SHP77 (cell line): Measurements from ENCODE around the gene A1BG.
A peak's percentile ranks its signal among the peaks of the same experiment; 100 is the strongest.
"Not testable (repeated sequence)": the region's sequence is repeated elsewhere in the genome, so short reads cannot be mapped to it uniquely, and the experiment has no call there.

Experiments
- DNase-seq, 2 experiments: peaks; one replicate each; lab custom pipeline; 2025; lab: John Stamatoyannopoulos, UW

The A1BG gene

GRCh38 chr19:58385891-58386575, 32.7 kb upstream of the A1BG start:
- DNase-seq = no peak

GRCh38 chr19:58385313-58385890, 32.1 kb upstream of the A1BG start:
- DNase-seq = no peak

GRCh38 chr19:58382997-58383603, 29.8 kb upstream of the A1BG start:
- DNase-seq = no peak

- no peak for DNase-seq
These were observed 28.3 kb upstream of the A1BG start for GRCh38 chr19:58381460-58382212.

- peak; percentile 99 for DNase-seq
These were observed 27.6 kb upstream of the A1BG start, which contains the start of gene ZNF837 for GRCh38 chr19:58380662-58381459. ZNF837 (minus strand) TSS chr19:58381030; CDS start chr19:58369332, 11,698 bp downstream.

- DNase-seq = no peak
These were observed 26.9 kb upstream of the A1BG start for GRCh38 chr19:58380037-58380661.

GRCh38 chr19:58379246-58379645, 26.0 kb upstream of the A1BG start:
- no peak for DNase-seq

GRCh38 chr19:58376724-58377123, 23.4 kb upstream of the A1BG start:
- DNase-seq = not testable (repeated sequence)

GRCh38 chr19:58374200-58374599, 20.9 kb upstream of the A1BG start:
- no peak for DNase-seq

GRCh38 chr19:58372311-58373133, 19.2 kb upstream of the A1BG start:
- DNase-seq = no peak

- no peak for DNase-seq
These were observed 15.5 kb upstream of the A1BG start for GRCh38 chr19:58368561-58369360.

- DNase-seq = no peak
These were observed 14.6 kb upstream of the A1BG start for GRCh38 chr19:58367698-58368454.

- DNase-seq = no peak
These were observed 13.5 kb upstream of the A1BG start for GRCh38 chr19:58366585-58367430.

GRCh38 chr19:58364146-58364545, 10.9 kb upstream of the A1BG start:
- DNase-seq = no peak

GRCh38 chr19:58362272-58362994, 9.1 kb upstream of the A1BG start, which contains the start of gene ZNF497:
ZNF497 (minus strand) TSS chr19:58362751; CDS start chr19:58357635, 5,116 bp downstream.
- DNase-seq = peak; percentile 95 to 97

- DNase-seq = peak; percentile 54 to 75
These were observed 8.6 kb upstream of the A1BG start for GRCh38 chr19:58361900-58362271.

GRCh38 chr19:58357481-58358145, 4.3 kb upstream of the A1BG start:
- DNase-seq = no peak
